ENCODE measurements around the gene CNTN4.

Gene CNTN4

GRCh38 chr3:2141482-2141881 lies 42.8 kb downstream of the CNTN4 start:
- no peak for DNase-seq (ENCODE audit: low read depth)
- no peak overlapping the region for H3K4me3 ChIP-seq (ENCODE audit: control insufficient read depth, low read depth, low read length)
- no peak for TF ChIP-seq CTCF (conservative IDR thresholded peaks at IDR 0.05; ENCODE audit: control insufficient read depth, insufficient read depth, low read depth, low read length)

GRCh38 chr3:2148561-2149340 lies 50.1 kb downstream of the CNTN4 start:
- TF ChIP-seq CTCF (conservative IDR thresholded peaks at IDR 0.05; ENCODE audit: control insufficient read depth, insufficient read depth, low read depth, low read length) = no peak
- H3K4me3 ChIP-seq (ENCODE audit: control insufficient read depth, low read depth, low read length) = no peak overlapping the region
- peak; percentile 7 for DNase-seq (ENCODE audit: low read depth)

GRCh38 chr3:2153053-2153452 lies 54.4 kb downstream of the CNTN4 start:
- DNase-seq (ENCODE audit: low read depth) = no peak
- no peak for TF ChIP-seq CTCF (conservative IDR thresholded peaks at IDR 0.05; ENCODE audit: control insufficient read depth, insufficient read depth, low read depth, low read length)

GRCh38 chr3:2153547-2153946 lies 54.9 kb downstream of the CNTN4 start:
- no peak for TF ChIP-seq CTCF (conservative IDR thresholded peaks at IDR 0.05; ENCODE audit: control insufficient read depth, insufficient read depth, low read depth, low read length)
- no peak for DNase-seq (ENCODE audit: low read depth)
- H3K4me3 ChIP-seq (ENCODE audit: control insufficient read depth, low read depth, low read length) = no peak overlapping the region

More at GRCh38 chr3:2153053-2153452, 54.4 kb downstream of the CNTN4 start:
- H3K4me3 ChIP-seq (ENCODE audit: control insufficient read depth, low read depth, low read length) = no peak overlapping the region

GRCh38 chr3:2154621-2155020 lies 56.0 kb downstream of the CNTN4 start:
- no peak for DNase-seq (ENCODE audit: low read depth)
- TF ChIP-seq CTCF (conservative IDR thresholded peaks at IDR 0.05; ENCODE audit: control insufficient read depth, insufficient read depth, low read depth, low read length) = no peak

GRCh38 chr3:2156244-2156847 lies 57.7 kb downstream of the CNTN4 start:
- H3K4me3 ChIP-seq (ENCODE audit: control insufficient read depth, low read depth, low read length) = no peak overlapping the region
- peak; percentile 40 for TF ChIP-seq CTCF (conservative IDR thresholded peaks at IDR 0.05; ENCODE audit: control insufficient read depth, insufficient read depth, low read depth, low read length)
- peak; percentile 2 for DNase-seq (ENCODE audit: low read depth)

More at GRCh38 chr3:2154621-2155020, 56.0 kb downstream of the CNTN4 start:
- H3K4me3 ChIP-seq (ENCODE audit: control insufficient read depth, low read depth, low read length) = no peak overlapping the region
